ENCODE results near the gene HCRTR1. TPM values are rescaled to one million over a fixed set of nuclear protein-coding genes. Genes with fewer than 3 reads are reported as not detected.

HCRTR1 gene
- total and polyA plus RNA-seq, 2 of the 8 experiments (the other 6 are each of a cell fraction or from before 2014, with no cell fraction given), result 0.35 to 0.39 TPM

GRCh38 chr1:31639543-31639942 is 22.1 kb downstream of the HCRTR1 start:
- Histone ChIP-seq H3K4me3 (ENCODE audit: extremely low read depth in 1 of 4, insufficient read depth in 2 of 4, low read depth in 3 of 4, low read length in 4 of 4) (no peak overlapping the region), H2BK15ac (ENCODE audit: low read length) (no peak overlapping the region), H4K5ac (ENCODE audit: insufficient read length, low read depth, low read length) (no peak overlapping the region), H2BK5ac (ENCODE audit: low read depth, low read length) (no peak overlapping the region), H3K79me2 (ENCODE audit: control insufficient read depth in 1 of 2, insufficient read depth in 2 of 2, low read length in 2 of 2) (peaks cover 3 to 72% of the 10 kb centered on the region in 2 experiments; a peak in 2 of 4 replicates), H3K4ac (replicated peaks; ENCODE audit: insufficient read length, low read depth, low read length) (no peak overlapping the region), H3K4me2 (ENCODE audit: insufficient read depth in 1 of 2, low read depth in 2 of 2, low read length in 2 of 2) (no peak overlapping the region), H3K9me3 (ENCODE audit: insufficient read depth in 2 of 2, low read depth in 1 of 2, low read length in 1 of 2) (no peaks in the 10 kb centered on the region), H3K56ac (replicated peaks; ENCODE audit: insufficient read length, low read depth, low read length) (no peak overlapping the region), H3K27me3 (replicated peaks in 1 of 4; ENCODE audit: control insufficient read depth in 3 of 4, extremely low read depth in 1 of 4, insufficient read depth in 3 of 4, low read length in 3 of 4) (no peaks in the 10 kb centered on the region), H3K4me1 (replicated peaks in 1 of 4; ENCODE audit: control insufficient read depth in 3 of 4, insufficient read depth in 4 of 4, low read length in 3 of 4) (peaks cover 3 to 14% (median 6%) of the 10 kb centered on the region in 4 experiments; a peak in 4 of 7 replicates), H2AK5ac (ENCODE audit: low read depth, low read length) (no peak overlapping the region), H3K14ac (ENCODE audit: insufficient read length) (no peak overlapping the region), H2AFZ (ENCODE audit: low read length) (no peak overlapping the region), H3K23ac (ENCODE audit: insufficient read length) (no peak overlapping the region), H3K23me2 (ENCODE audit: low read depth, low read length) (peaks cover 5% of the 10 kb centered on the region), H3K27ac (ENCODE audit: low read depth, low read length) (no peak overlapping the region), H4K20me1 (replicated peaks in 1 of 2; ENCODE audit: control insufficient read depth in 1 of 2, insufficient read depth in 2 of 2, low read length in 2 of 2) (peaks cover 0 to 1% of the 10 kb centered on the region in 2 experiments), H2BK12ac (ENCODE audit: low read depth, low read length) (no peak overlapping the region), H3K79me1 (ENCODE audit: low read depth, low read length) (peaks cover 14% of the 10 kb centered on the region; the same call in 1 of the 2 replicates), H4K8ac (ENCODE audit: extremely low read depth, insufficient read depth, low read length) (no peak overlapping the region), H4K91ac (replicated peaks; ENCODE audit: insufficient read length, low read length) (no peak overlapping the region), H2BK20ac (ENCODE audit: low read length) (no peak overlapping the region), H3K9ac (replicated peaks in 1 of 4; ENCODE audit: extremely low read depth in 1 of 4, low read depth in 3 of 4, low read length in 3 of 4) (no peak overlapping the region), H3K18ac (ENCODE audit: extremely low read depth, low read length) (no peak overlapping the region), H3K36me3 (ENCODE audit: control insufficient read depth in 2 of 4, insufficient read depth in 4 of 4, low read length in 3 of 4) (no peaks in the 10 kb centered on the region; a peak in 1 of 8 replicates), H2BK120ac (replicated peaks; ENCODE audit: low read depth, low read length) (no peak overlapping the region)
- TF ChIP-seq CBX5 (IDR thresholded peaks at IDR 0.05; ENCODE audit: low read depth, low read length), result no peak
- TF ChIP-seq CBX8 (IDR thresholded peaks at IDR 0.05; ENCODE audit: borderline replicate concordance, low read depth, low read length), result no peak
- TF ChIP-seq HDAC6 (IDR thresholded peaks at IDR 0.05; ENCODE audit: low read depth, low read length), result no peak
- TF ChIP-seq ASH2L (IDR thresholded peaks at IDR 0.05; ENCODE audit: low read length), result no peak
- TF ChIP-seq BRCA1 (IDR thresholded peaks at IDR 0.05; ENCODE audit: low read depth, low read length), result no peak
- TF ChIP-seq POLR2A (IDR thresholded peaks at IDR 0.05; ENCODE audit: control extremely low read depth in 1 of 2, low read depth in 2 of 2, low read length in 2 of 2), result no peak
- TF ChIP-seq KDM1A (IDR thresholded peaks at IDR 0.05; ENCODE audit: borderline replicate concordance, low read length), result no peak
- ChIA-PET POLR2A (ENCODE audit: partially characterized antibody) (interaction anchor here (1.4 kb wide), 1 partner anchor 120 kb away, joined by 3 read pairs; no protein-coding TSS in a partner anchor), CTCF (ENCODE audit: partially characterized antibody) (interaction anchor here (0.7 to 8.6 kb wide), 11 partner anchors 10 to 101 kb away, joined by 3 to 40 read pairs (median 5); partner anchors contain the start of gene TINAGL1)
- FAIRE-seq (no peak), DNase-seq (ENCODE audit: low read depth in 1 of 2, low spot score in 2 of 2) (no peak)
- 73% methylated on average over 5 of the region's 5 CpGs; no CpG with 5 or more reads in 1 of the 2 experiments for WGBS, 2 experiments (ENCODE audit: extremely low coverage in 1 of 2, insufficient coverage in 1 of 2, insufficient read length in 1 of 2, insufficient replicate concordance in 2 of 2, low coverage in 1 of 2, low lambda C conversion rate in 2 of 2, missing lambda C conversion rate in 1 of 2)
